Measurements from ENCODE around the gene CCAR1. TPM values are rescaled to one million over a fixed set of nuclear protein-coding genes. Genes with fewer than 3 reads are reported as not detected.

Gene CCAR1
- total RNA-seq, 2 donors from 2014 or later: 111 to 121 TPM

Other genes starting within 250 kb of the CCAR1 start
- gene DNA2, start 249.3 kb upstream of the CCAR1 start, total RNA-seq: 10 to 100 TPM; 33.4 to 40.3 TPM
- 10 to 100 TPM; 15.8 to 17.0 TPM for gene SLC25A16, start 193.7 kb upstream of the CCAR1 start, total RNA-seq
- gene TET1, start 160.9 kb upstream of the CCAR1 start, total RNA-seq: under 1 TPM; 0.69 to 0.91 TPM
- under 1 TPM; 0.19 to 0.41 TPM for gene STOX1, start 106.3 kb downstream of the CCAR1 start, total RNA-seq
- gene DDX50, start 180.1 kb downstream of the CCAR1 start, total RNA-seq: 10 to 100 TPM; 61.8 to 62.8 TPM
- 100 to 1,000 TPM; 138 to 148 TPM for gene DDX21, start 234.9 kb downstream of the CCAR1 start, total RNA-seq

All from activated T-cell treated with anti-CD3 and anti-CD28 coated beads, Interleukin-2, amount 50 U/mL, for 72 hours (primary cell).